ENCODE measurements around the gene SYVN1.

DNA sequence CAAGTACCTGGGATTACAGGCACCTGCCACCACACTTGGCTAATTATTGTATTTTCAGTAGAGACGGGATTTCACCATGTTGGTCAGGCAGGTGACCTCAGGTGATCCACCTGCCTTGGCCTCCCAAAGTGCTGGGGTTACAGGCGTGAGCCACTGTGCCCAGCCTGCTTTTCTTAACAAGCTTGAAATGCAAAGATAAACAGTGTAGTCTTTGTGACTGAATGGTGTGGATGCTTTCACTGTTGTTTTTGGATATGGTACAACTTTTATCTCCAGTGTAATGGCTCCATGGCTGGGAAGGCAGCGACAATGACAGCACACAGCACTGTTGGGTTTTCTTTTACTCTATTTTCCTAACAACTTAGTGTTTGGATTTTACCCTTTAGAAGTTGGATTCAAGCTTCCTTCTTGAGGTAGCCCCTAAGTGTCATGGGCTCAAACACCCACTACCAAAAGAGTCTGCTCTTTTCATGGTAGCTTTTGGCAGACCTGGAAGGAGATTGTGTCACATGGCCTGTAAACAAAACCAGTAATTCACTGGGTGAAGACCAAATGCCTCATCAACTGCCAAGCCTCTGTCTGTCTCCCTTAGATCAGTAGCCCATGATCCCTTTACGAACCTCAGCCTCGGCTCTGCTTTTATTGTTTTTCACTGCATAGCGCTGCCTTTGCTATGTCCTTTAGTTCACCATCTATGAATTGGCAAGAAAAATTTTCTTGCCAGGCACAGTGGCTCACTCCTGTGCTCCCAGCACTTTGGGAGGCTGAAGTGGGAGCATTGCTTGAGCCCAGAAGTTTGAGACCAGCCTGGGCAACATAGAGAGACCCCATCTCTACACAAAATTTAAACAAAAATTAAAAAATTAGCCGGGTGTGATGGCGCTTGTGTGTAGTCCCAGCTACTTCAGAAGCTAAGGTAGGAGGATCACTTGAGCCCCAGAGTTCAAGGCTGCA lies 31.9 kb downstream of the SYVN1 start:
- no peak for TF ChIP-seq FOXK1 (CRISPR knock-in tag; IDR thresholded peaks at IDR 0.05)
- TF ChIP-seq GABPB1 (CRISPR knock-in tag; IDR thresholded peaks at IDR 0.05), result no peak
- TF ChIP-seq, protein P1, sequence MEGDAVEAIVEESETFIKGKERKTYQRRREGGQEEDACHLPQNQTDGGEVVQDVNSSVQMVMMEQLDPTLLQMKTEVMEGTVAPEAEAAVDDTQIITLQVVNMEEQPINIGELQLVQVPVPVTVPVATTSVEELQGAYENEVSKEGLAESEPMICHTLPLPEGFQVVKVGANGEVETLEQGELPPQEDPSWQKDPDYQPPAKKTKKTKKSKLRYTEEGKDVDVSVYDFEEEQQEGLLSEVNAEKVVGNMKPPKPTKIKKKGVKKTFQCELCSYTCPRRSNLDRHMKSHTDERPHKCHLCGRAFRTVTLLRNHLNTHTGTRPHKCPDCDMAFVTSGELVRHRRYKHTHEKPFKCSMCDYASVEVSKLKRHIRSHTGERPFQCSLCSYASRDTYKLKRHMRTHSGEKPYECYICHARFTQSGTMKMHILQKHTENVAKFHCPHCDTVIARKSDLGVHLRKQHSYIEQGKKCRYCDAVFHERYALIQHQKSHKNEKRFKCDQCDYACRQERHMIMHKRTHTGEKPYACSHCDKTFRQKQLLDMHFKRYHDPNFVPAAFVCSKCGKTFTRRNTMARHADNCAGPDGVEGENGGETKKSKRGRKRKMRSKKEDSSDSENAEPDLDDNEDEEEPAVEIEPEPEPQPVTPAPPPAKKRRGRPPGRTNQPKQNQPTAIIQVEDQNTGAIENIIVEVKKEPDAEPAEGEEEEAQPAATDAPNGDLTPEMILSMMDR (IDR thresholded peaks at IDR 0.05), result no peak
